Measurements from ENCODE around the gene CNGA2.

Gene CNGA2

DNA sequence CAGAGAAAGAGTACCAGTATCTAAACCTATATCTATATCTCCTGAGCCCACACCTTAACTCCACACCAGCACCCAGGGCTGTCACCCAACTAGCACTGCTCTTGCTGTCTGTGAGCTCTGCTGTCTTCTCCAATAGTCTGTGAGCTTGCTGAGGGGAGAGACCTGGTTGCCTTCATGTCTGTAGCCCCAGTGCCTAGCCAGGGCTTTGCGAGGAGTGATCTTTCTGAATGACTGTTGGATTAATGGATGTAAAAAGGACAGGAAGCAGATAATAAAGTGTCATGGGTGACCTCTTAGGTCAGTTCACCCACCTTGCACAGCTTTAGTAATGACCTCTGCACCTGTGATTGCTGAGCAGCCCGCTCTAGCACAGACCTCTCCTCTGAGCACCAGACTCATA lies 30.5 kb downstream of the CNGA2 start:
- TF ChIP-seq, protein P1, sequence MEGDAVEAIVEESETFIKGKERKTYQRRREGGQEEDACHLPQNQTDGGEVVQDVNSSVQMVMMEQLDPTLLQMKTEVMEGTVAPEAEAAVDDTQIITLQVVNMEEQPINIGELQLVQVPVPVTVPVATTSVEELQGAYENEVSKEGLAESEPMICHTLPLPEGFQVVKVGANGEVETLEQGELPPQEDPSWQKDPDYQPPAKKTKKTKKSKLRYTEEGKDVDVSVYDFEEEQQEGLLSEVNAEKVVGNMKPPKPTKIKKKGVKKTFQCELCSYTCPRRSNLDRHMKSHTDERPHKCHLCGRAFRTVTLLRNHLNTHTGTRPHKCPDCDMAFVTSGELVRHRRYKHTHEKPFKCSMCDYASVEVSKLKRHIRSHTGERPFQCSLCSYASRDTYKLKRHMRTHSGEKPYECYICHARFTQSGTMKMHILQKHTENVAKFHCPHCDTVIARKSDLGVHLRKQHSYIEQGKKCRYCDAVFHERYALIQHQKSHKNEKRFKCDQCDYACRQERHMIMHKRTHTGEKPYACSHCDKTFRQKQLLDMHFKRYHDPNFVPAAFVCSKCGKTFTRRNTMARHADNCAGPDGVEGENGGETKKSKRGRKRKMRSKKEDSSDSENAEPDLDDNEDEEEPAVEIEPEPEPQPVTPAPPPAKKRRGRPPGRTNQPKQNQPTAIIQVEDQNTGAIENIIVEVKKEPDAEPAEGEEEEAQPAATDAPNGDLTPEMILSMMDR (IDR thresholded peaks at IDR 0.05; ENCODE audit: low read depth, low read length) = no peak
- no peak for DNase-seq (ENCODE audit: extremely low read depth, low read depth)

- TF ChIP-seq, protein P1 (IDR thresholded peaks at IDR 0.05; ENCODE audit: low read depth, low read length) = no peak
- DNase-seq (ENCODE audit: extremely low read depth, low read depth) = no peak
Observed at GRCh38 chrX:151771726-151772125, 37.2 kb downstream of the CNGA2 start.

GRCh38 chrX:151773434-151773833 lies 38.9 kb downstream of the CNGA2 start:
- TF ChIP-seq, protein P1 (IDR thresholded peaks at IDR 0.05; ENCODE audit: low read depth, low read length) = no peak
- no peak for DNase-seq (ENCODE audit: extremely low read depth, low read depth)

DNA sequence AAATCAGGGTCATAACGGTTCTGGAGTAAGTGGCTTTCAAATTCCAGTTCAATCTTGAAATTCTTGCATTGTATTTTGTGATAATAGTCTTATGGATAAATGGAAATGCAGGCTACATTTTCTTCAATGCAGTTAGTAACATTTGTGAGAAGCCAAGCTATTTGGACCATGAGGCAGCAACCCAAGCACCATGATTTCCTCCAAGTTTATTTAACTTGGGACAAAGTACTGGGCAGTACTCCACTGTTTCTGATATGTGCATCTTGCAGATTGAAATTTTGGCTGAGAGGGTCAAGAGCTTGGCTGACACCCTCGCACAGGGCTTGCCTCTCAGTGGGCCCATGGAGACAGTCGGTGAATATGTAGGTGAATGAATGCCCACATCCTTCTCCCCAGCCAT lies 39.9 kb downstream of the CNGA2 start:
- TF ChIP-seq, protein P1 (IDR thresholded peaks at IDR 0.05; ENCODE audit: low read depth, low read length) = no peak

DNA sequence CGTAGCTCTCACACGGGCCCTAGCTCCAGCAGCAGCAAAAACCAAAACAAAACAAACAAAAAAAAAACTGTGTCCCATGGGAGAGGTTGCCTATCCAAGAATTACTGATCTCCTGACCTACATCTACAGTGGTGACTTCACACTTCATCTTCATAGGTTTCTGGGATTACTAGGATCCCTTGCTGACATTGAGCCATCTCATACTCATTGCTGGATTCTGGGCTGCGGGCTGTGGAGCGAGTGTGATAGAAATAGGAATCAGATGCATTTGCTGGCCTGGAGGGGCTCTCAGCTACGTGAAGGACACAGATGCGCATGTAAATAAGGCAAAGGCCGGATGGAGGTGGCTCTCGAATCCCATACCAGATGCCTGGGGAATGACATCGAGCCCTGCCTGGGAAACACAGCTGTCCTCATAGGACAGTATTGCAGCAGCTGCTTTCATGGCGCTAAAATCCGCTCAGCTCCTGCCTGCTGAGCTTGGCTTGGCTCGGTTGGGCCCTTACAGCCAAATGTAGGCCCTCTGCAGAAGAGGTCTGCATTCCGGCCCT lies 41.7 kb downstream of the CNGA2 start:
- TF ChIP-seq, protein P1 (IDR thresholded peaks at IDR 0.05; ENCODE audit: low read depth, low read length) = no peak
- DNase-seq (ENCODE audit: extremely low read depth, low read depth) = no peak

More for the DNA sequence above, 39.9 kb downstream of the CNGA2 start:
- no peak for DNase-seq (ENCODE audit: extremely low read depth, low read depth)

GRCh38 chrX:151776936-151777335 lies 42.4 kb downstream of the CNGA2 start:
- no peak for DNase-seq (ENCODE audit: extremely low read depth, low read depth)
- TF ChIP-seq, protein P1 (IDR thresholded peaks at IDR 0.05; ENCODE audit: low read depth, low read length) = no peak

DNA sequence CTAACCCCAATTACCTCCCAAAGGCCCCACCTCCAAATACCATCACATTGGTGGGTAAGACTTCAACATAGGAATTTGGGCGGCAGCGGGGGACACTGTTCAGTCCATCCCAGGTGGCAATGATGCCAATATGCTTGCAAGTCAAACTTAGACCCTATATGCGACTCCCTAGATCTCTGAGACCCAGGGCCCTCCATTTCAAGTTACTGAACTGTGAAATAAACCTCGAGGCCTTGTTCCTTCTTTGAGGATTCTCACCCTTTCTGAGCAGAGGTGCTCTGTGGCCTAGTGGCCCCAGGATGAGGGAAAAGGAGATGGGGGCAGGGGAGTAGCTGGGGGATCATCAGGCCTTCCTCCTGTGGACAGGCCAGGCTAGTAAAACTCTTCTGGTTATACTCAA lies 44.7 kb downstream of the CNGA2 start:
- no peak for DNase-seq (ENCODE audit: extremely low read depth, low read depth)
- TF ChIP-seq, protein P1 (IDR thresholded peaks at IDR 0.05; ENCODE audit: low read depth, low read length) = no peak
